Measurements from ENCODE around the gene RAVER1.
A peak's percentile ranks its signal among the peaks of the same experiment; 100 is the strongest.
"Not testable (repeated sequence)": the region's sequence is repeated elsewhere in the genome, so short reads cannot be mapped to it uniquely, and the experiment has no call there.

Gene RAVER1

GRCh38 chr19:10332965-10333757, at the start of gene RAVER1:
RAVER1 (minus strand) TSS chr19:10333529; CDS start chr19:10333507, 22 bp downstream.
- DNase-seq: peak; percentile 98 to 99
- TF ChIP-seq POLR2A (IDR thresholded peaks at IDR 0.05; ENCODE audit: low read length): peak; percentile 90
- no peak for TF ChIP-seq GATA1 (IDR thresholded peaks at IDR 0.05; ENCODE audit: low read depth, low read length)

DNA sequence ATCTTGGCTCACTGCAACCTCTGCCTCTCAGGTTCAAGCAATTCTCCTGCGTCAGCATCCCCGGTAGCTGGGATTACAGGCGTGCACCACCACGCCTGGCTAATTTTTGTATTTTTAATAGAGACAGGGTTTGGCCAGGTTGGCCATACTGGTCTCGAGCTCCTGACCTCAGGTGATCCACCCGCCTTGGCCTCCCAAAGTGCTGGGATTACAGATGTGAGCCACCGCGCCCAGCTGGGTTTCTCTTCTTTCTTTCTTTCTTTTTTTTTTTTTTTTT, 49.8 kb upstream of the RAVER1 start:
- not testable (repeated sequence) for DNase-seq

- TF ChIP-seq POLR2A (IDR thresholded peaks at IDR 0.05; ENCODE audit: low read length) (peak; percentile 88), GATA1 (IDR thresholded peaks at IDR 0.05; ENCODE audit: low read depth, low read length) (no peak)
- peak; percentile 99 for DNase-seq
Measured at GRCh38 chr19:10380313-10381102, 47.2 kb upstream of the RAVER1 start, which contains the start of gene TYK2. TYK2 (minus strand) TSS chr19:10380572; CDS start chr19:10378406, 2,166 bp downstream.

DNA sequence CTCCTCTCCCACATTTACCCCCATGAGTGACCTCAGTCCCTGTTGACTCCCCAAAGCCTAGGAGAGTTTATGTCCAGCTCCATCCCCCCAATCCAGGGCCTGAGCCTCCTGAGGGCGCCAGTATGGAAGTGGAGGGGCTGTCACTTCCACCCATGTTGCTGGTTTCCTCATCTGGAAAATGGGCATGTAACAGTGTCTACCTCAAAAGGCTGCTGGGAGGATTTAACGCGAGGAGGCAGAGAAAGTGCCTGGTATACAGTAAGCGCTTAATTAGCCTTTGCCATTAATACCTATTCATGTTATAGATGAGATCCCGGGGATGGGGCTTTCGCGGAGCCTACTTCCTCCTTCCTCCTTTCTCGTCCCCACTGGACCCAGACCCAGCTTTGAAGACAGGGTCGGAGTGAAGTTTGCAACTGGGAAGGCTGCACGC, 46.6 kb upstream of the RAVER1 start:
- TF ChIP-seq GATA1 (IDR thresholded peaks at IDR 0.05; ENCODE audit: low read depth, low read length) (no peak), POLR2A (IDR thresholded peaks at IDR 0.05; ENCODE audit: low read length) (no peak)
- DNase-seq: no peak

GRCh38 chr19:10378124-10378523, 44.8 kb upstream of the RAVER1 start:
- DNase-seq: no peak
- no peak for TF ChIP-seq POLR2A (IDR thresholded peaks at IDR 0.05; ENCODE audit: low read length)
- TF ChIP-seq GATA1 (IDR thresholded peaks at IDR 0.05; ENCODE audit: low read depth, low read length): no peak

- DNase-seq: not testable (repeated sequence)
Measured at GRCh38 chr19:10377140-10377640, 43.9 kb upstream of the RAVER1 start.

- DNase-seq: no peak
- TF ChIP-seq POLR2A (IDR thresholded peaks at IDR 0.05; ENCODE audit: low read length) (no peak), GATA1 (IDR thresholded peaks at IDR 0.05; ENCODE audit: low read depth, low read length) (no peak)
Measured at GRCh38 chr19:10374931-10375330, 41.6 kb upstream of the RAVER1 start.

GRCh38 chr19:10372690-10373089, 39.4 kb upstream of the RAVER1 start:
- no peak for TF ChIP-seq GATA1 (IDR thresholded peaks at IDR 0.05; ENCODE audit: low read depth, low read length)
- no peak for TF ChIP-seq POLR2A (IDR thresholded peaks at IDR 0.05; ENCODE audit: low read length)
- no peak for DNase-seq

- no peak for DNase-seq
- TF ChIP-seq POLR2A (IDR thresholded peaks at IDR 0.05; ENCODE audit: low read length) (no peak), GATA1 (IDR thresholded peaks at IDR 0.05; ENCODE audit: low read depth, low read length) (no peak)
Measured at GRCh38 chr19:10368101-10368803, 34.9 kb upstream of the RAVER1 start.

DNA sequence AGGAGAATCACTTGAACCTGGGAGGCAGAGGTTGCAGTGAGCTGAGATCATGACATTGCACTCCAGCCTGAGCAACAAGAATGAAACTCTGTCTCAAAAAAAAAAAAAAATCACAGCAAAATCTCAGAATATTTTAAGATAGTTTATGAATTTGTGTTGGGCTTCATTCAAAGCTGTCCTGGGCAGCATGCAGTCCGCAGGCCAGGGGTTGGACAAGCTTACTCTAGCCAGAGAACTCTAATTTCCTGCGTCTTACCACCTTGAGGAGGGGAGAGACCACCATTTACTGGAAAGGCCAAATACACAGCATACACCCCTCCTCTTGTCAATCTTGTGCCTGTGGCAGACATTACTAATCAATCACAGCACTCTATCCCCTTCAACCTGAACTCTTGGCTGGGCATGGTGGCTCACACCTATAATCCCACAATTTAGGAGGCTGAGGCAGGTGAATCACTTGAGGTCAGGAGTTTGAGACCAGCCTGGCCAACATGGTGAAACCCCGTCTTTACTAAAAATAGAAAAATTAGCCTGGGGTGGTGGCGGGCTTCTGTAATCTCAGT, 33.7 kb upstream of the RAVER1 start:
- DNase-seq: not testable (repeated sequence)

GRCh38 chr19:10365518-10365917, 32.2 kb upstream of the RAVER1 start:
- TF ChIP-seq POLR2A (IDR thresholded peaks at IDR 0.05; ENCODE audit: low read length) (no peak), GATA1 (IDR thresholded peaks at IDR 0.05; ENCODE audit: low read depth, low read length) (no peak)
- DNase-seq: no peak

DNA sequence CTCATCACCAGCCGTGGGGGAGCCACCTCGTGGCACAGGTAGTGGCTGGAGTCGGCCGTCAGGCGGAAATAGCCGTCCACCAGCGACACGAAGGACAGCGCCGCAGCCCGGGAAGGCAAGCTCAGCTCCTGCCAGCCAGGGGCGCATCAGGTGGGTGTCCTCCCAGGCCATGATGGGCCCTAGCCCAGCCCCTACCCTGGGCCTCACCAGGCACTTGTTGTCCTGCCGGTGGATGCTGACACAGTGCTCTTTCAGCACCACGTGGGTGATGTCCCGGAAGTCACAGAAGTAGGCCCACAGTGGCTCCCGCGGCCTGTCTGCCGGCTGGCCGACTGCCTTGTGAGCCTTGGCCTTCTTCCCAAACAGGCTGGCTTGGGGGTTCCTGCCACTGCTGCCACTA, 31.3 kb upstream of the RAVER1 start:
- TF ChIP-seq POLR2A (IDR thresholded peaks at IDR 0.05; ENCODE audit: low read length) (no peak), GATA1 (IDR thresholded peaks at IDR 0.05; ENCODE audit: low read depth, low read length) (no peak)
- DNase-seq: no peak

- no peak for TF ChIP-seq GATA1 (IDR thresholded peaks at IDR 0.05; ENCODE audit: low read depth, low read length)
- no peak for TF ChIP-seq POLR2A (IDR thresholded peaks at IDR 0.05; ENCODE audit: low read length)
Measured at GRCh38 chr19:10363789-10364281, 30.5 kb upstream of the RAVER1 start.

GRCh38 chr19:10362259-10362658, 28.9 kb upstream of the RAVER1 start:
- no peak for DNase-seq
- no peak for TF ChIP-seq GATA1 (IDR thresholded peaks at IDR 0.05; ENCODE audit: low read depth, low read length)
- no peak for TF ChIP-seq POLR2A (IDR thresholded peaks at IDR 0.05; ENCODE audit: low read length)

More at GRCh38 chr19:10363789-10364281, 30.5 kb upstream of the RAVER1 start:
- no peak for DNase-seq

All from erythroblast (primary cell).